ENCODE measurements around the gene DNAJC5. TPM values are rescaled to one million over a fixed set of nuclear protein-coding genes. Genes with fewer than 3 reads are reported as not detected.
"Not testable (repeated sequence)": the region's sequence is repeated elsewhere in the genome, so short reads cannot be mapped to it uniquely, and the experiment has no call there.

Gene DNAJC5
- total RNA-seq, 6 donors from 2014 or later: 44.6 to 66.0 (median 60.7) TPM

- Histone ChIP-seq H3K36me3 (peaks cover 0 to 15% (median 10%) of the 10 kb centered on the region in 4 donors), H3K4me1 (peaks cover 25 to 43% (median 31%) of the 10 kb centered on the region in 4 donors), H3K27me3 (no peaks in the 10 kb centered on the region), H3K9me3 (peaks cover 0 to 12% (median 0%) of the 10 kb centered on the region in 4 donors), H3K4me3 (peak overlapping the region; percentile 49 to 82 (median 74)), H3K27ac (peak overlapping the region; percentile 51 to 75 (median 62))
- ATAC-seq (ENCODE audit: low FRiP score in 2 of 2) (no peak), DNase-seq (peak in 1 of 2 donors; percentile 91)
- no peak for TF ChIP-seq POLR2AphosphoS5 (IDR thresholded peaks at IDR 0.05)
- no peak for TF ChIP-seq EP300 (IDR thresholded peaks at IDR 0.05)
- TF ChIP-seq POLR2A (IDR thresholded peaks at IDR 0.05): no peak
- no peak for TF ChIP-seq CTCF (IDR thresholded peaks at IDR 0.05)
- 2 to 6% methylated on average over 17 to 24 of the region's 70 CpGs for WGBS, 2 donors
Observed at GRCh38 chr20:63968928-63969760, 74.2 kb downstream of the DNAJC5 start.

GRCh38 chr20:63969838-63970713, 75.2 kb downstream of the DNAJC5 start, which contains the start of gene ZNF512B:
Gene ZNF512B (minus strand): TSS chr20:63969930. CDS start chr20:63967950, 1,980 bp downstream.
- ATAC-seq (ENCODE audit: low FRiP score in 2 of 2) (peak in 1 of 2 donors; percentile 72), DNase-seq (peak in 1 of 2 donors; percentile 92)
- peaks cover 0 to 7% (median 0%) of the 10 kb centered on the region in 4 donors for H3K9me3 ChIP-seq
- H3K4me1 ChIP-seq: peaks cover 26 to 45% (median 34%) of the 10 kb centered on the region in 4 donors
- peak within 1 kb of the TSS; percentile 58 to 75 (median 63) for H3K27ac ChIP-seq
- 6 to 47% methylated on average over 3 to 40 of the region's 73 CpGs for WGBS, 2 donors
- H3K27me3 ChIP-seq: no peaks in the 10 kb centered on the region
- peak within 1 kb of the TSS; percentile 49 to 82 (median 74) for H3K4me3 ChIP-seq
- peaks cover 0 to 11% (median 6%) of the 10 kb centered on the region in 4 donors for H3K36me3 ChIP-seq
- no peak for TF ChIP-seq CTCF (IDR thresholded peaks at IDR 0.05)
- peak in 1 of 2 donors; percentile 5 for TF ChIP-seq POLR2AphosphoS5 (IDR thresholded peaks at IDR 0.05)
- no peak for TF ChIP-seq EP300 (IDR thresholded peaks at IDR 0.05)
- TF ChIP-seq POLR2A (IDR thresholded peaks at IDR 0.05): no peak

- ATAC-seq (ENCODE audit: low FRiP score in 2 of 2) (no peak), DNase-seq (no peak)
- no peak for TF ChIP-seq EP300 (IDR thresholded peaks at IDR 0.05)
- Histone ChIP-seq H3K36me3 (peaks cover 0 to 11% (median 6%) of the 10 kb centered on the region in 4 donors), H3K9me3 (peaks cover 0 to 6% (median 0%) of the 10 kb centered on the region in 4 donors), H3K27me3 (no peaks in the 10 kb centered on the region), H3K4me1 (peaks cover 26 to 45% (median 34%) of the 10 kb centered on the region in 4 donors), H3K4me3 (peak overlapping the region in 1 of 4 donors; percentile 75), H3K27ac (peak overlapping the region in 2 of 4 donors; percentile 61 to 71)
- 88 to 94% methylated on average over 5 of the region's 5 CpGs for WGBS, 2 donors
Observed at GRCh38 chr20:63970714-63971431, 75.9 kb downstream of the DNAJC5 start.

GRCh38 chr20:63971960-63972311, 77.0 kb downstream of the DNAJC5 start:
- H3K27ac ChIP-seq: peak overlapping the region in 3 of 4 donors; percentile 24 to 49 (median 49)
- not testable (repeated sequence) for H3K9me3 ChIP-seq; H3K36me3 ChIP-seq; DNase-seq; ATAC-seq (ENCODE audit: low FRiP score in 2 of 2); H3K27me3 ChIP-seq; H3K4me3 ChIP-seq
- 74 to 76% methylated on average over 10 of the region's 10 CpGs for WGBS, 2 donors
- H3K4me1 ChIP-seq: peaks cover 26 to 45% (median 34%) of the 10 kb centered on the region in 4 donors

GRCh38 chr20:63972312-63973159, 77.6 kb downstream of the DNAJC5 start:
- H3K9me3 ChIP-seq: no peaks in the 10 kb centered on the region
- H3K27ac ChIP-seq: peak overlapping the region in 3 of 4 donors; percentile 24 to 68 (median 49)
- ATAC-seq (ENCODE audit: low FRiP score in 2 of 2) (no peak), DNase-seq (no peak)
- H3K27me3 ChIP-seq: no peaks in the 10 kb centered on the region
- peaks cover 26 to 45% (median 34%) of the 10 kb centered on the region in 4 donors for H3K4me1 ChIP-seq
- 45 to 65% methylated on average over 8 to 18 of the region's 18 CpGs for WGBS, 2 donors
- no peak overlapping the region for H3K4me3 ChIP-seq
- no peak for TF ChIP-seq EP300 (IDR thresholded peaks at IDR 0.05)
- TF ChIP-seq POLR2A (IDR thresholded peaks at IDR 0.05): no peak
- peak; percentile 46 to 71 for TF ChIP-seq POLR2AphosphoS5 (IDR thresholded peaks at IDR 0.05)
- no peak for TF ChIP-seq CTCF (IDR thresholded peaks at IDR 0.05)
- H3K36me3 ChIP-seq: no peaks in the 10 kb centered on the region

Data from upper lobe of left lung (tissue), 6 donors.